SK-N-SH (cell line): ENCODE measurements around the gene SCN4B. TPM values are rescaled to one million over a fixed set of nuclear protein-coding genes. Genes with fewer than 3 reads are reported as not detected.

Experiments used
- CTCF ChIA-PET: fragments of 300-600, 350-600 bp; formaldehyde crosslinking; extraction: SDS; loops from one replicate; lab custom pipeline; 2021; lab: Yijun Ruan, JAX
- POLR2A ChIA-PET: fragments of 350-600 bp; sonication (Branson Sonifier 250); formaldehyde crosslinking; extraction: SDS; loops from one replicate; lab custom pipeline; 2020; ENCODE audit warnings: antibody characterized with exemption, inconsistent platforms; lab: Yijun Ruan, JAX
- DNase-seq: peaks from one replicate; pipeline ENCODE4 v3.0.0; 2012
- H2AFZ ChIP-seq: fragments of 200-600 bp; sonication (generic); 2 replicates; pipeline ENCODE4 v1.8.1; 2016; ENCODE audit warnings: antibody characterized with exemption, mild to moderate bottlenecking, low read depth
- H3F3A ChIP-seq: fragments of 200-600 bp; sonication (generic); replicated peaks from 2 replicates; pipeline ENCODE3; 2016; ENCODE audit warnings: antibody characterized with exemption, mild to moderate bottlenecking; ENCODE audit not compliant: insufficient read depth
- H3K27ac ChIP-seq, 2 experiments: fragments of 200-500 bp in 1 of 2; fragments of 200-600 bp in 1 of 2; sonication (Bioruptor generic) in 1 of 2; sonication (generic), shearing (Covaris generic) in 1 of 2; 2 replicates each; pipeline versions ENCODE4 v1.5.1 to v1.6.1; 2014 to 2016; ENCODE audit warnings: low read depth in 2 of 2, inconsistent platforms in 1 of 2, low read length in 1 of 2, mild to moderate bottlenecking in 1 of 2, mixed read lengths in 1 of 2
- H3K27me3 ChIP-seq: fragments of 200-600 bp; sonication (generic), shearing (Covaris generic); 2 replicates; pipeline ENCODE4 v1.6.1; 2016; ENCODE audit warnings: mixed run types; ENCODE audit not compliant: insufficient read depth
- H3K36me3 ChIP-seq, 2 experiments: fragments of 200-500 bp in 1 of 2; fragments of 200-600 bp in 1 of 2; sonication (Bioruptor generic) in 1 of 2; sonication (generic) in 1 of 2; replicated peaks in 1 of 2; 2 replicates each; pipeline versions ENCODE3 to v1.5.1; 2014 to 2016; ENCODE audit warnings: low read length in 1 of 2, mild to moderate bottlenecking in 1 of 2; ENCODE audit not compliant: insufficient read depth in 2 of 2, control insufficient read depth in 1 of 2
- H3K4me1 ChIP-seq, 2 experiments: fragments of 200-500 bp in 1 of 2; fragments of 200-600 bp in 1 of 2; sonication (Bioruptor generic) in 1 of 2; sonication (generic), shearing (Covaris generic) in 1 of 2; 2 replicates each; pipeline versions ENCODE4 v1.5.1 to v1.6.1; 2014 to 2016; ENCODE audit warnings: low read depth in 1 of 2, low read length in 1 of 2, mixed run types in 1 of 2; ENCODE audit not compliant: insufficient read depth in 2 of 2, control insufficient read depth in 1 of 2
- H3K4me2 ChIP-seq: fragments of 200-600 bp; sonication (generic), shearing (Covaris generic); 2 replicates; pipeline ENCODE4 v1.6.1; 2017; ENCODE audit warnings: mixed run types
- H3K4me3 ChIP-seq, 2 experiments: fragments of 200-500 bp in 1 of 2; fragments of 200-600 bp in 1 of 2; sonication (Bioruptor generic) in 1 of 2; sonication (generic), shearing (Covaris generic) in 1 of 2; 2 replicates each; pipeline versions ENCODE4 v1.5.1 to v1.8.1; 2014 to 2016; ENCODE audit warnings: low read depth in 2 of 2, inconsistent platforms in 1 of 2, low read length in 1 of 2, mild to moderate bottlenecking in 1 of 2, mixed read lengths in 1 of 2, moderate library complexity in 1 of 2
- H3K79me2 ChIP-seq: fragments of 200-600 bp; sonication (generic); 2 replicates; pipeline ENCODE4 v1.8.1; 2017; ENCODE audit warnings: mild to moderate bottlenecking; ENCODE audit not compliant: insufficient read depth
- H3K9ac ChIP-seq: fragments of 200-600 bp; sonication (generic); 2 replicates; pipeline ENCODE4 v1.6.1; 2017; ENCODE audit warnings: mixed run types
- H3K9me2 ChIP-seq: fragments of 200-600 bp; sonication (generic); 2 replicates; pipeline ENCODE4 v1.6.1; 2017; ENCODE audit warnings: mixed run types
- H3K9me3 ChIP-seq: fragments of 200-600 bp; sonication (generic); 2 replicates; pipeline ENCODE4 v1.6.1; 2017; ENCODE audit warnings: mixed run types, mild to moderate bottlenecking, moderate library complexity
- H4K20me1 ChIP-seq: fragments of 200-600 bp; sonication (generic); 2 replicates; pipeline ENCODE4 v1.6.1; 2017; ENCODE audit warnings: mild to moderate bottlenecking, mixed run types; ENCODE audit not compliant: insufficient read depth
- EZH2phosphoT487 ChIP-seq: fragments of 200-600 bp; sonication (generic); IDR thresholded peaks from 2 replicates; pipeline ENCODE4 v1.6.1; 2017; ENCODE audit warnings: low read depth, mixed run types, mild to moderate bottlenecking, antibody characterized with exemption, moderate library complexity, borderline replicate concordance
- FOXM1 ChIP-seq: IDR thresholded peaks from 2 replicates; pipeline ENCODE4 v1.4.0; 2012; ENCODE audit warnings: low read depth, mild to moderate bottlenecking
- GATA2 ChIP-seq: sonication (generic); formaldehyde crosslinking; IDR thresholded peaks from 2 replicates; pipeline ENCODE4 v1.5.0; 2020; ENCODE audit warnings: mild to moderate bottlenecking, missing genetic modification reagents
- NFIC ChIP-seq: IDR thresholded peaks from 2 replicates; pipeline ENCODE4 v1.4.0; 2012; ENCODE audit warnings: borderline replicate concordance
- NRF1 ChIP-seq: IDR thresholded peaks from 2 replicates; pipeline ENCODE4 v1.6.1; 2012; ENCODE audit warnings: low read depth, mild to moderate bottlenecking, low read length
- PBX3 ChIP-seq: IDR thresholded peaks from 2 replicates; pipeline ENCODE4; 2012
- POLR2AphosphoS5 ChIP-seq: IDR thresholded peaks from 2 replicates; pipeline ENCODE4 v1.6.1; 2012; ENCODE audit warnings: low read depth, low read length
- RCOR1 ChIP-seq: fragments of 150-350 bp; IDR thresholded peaks from 2 replicates; pipeline ENCODE4 v1.6.1; 2017; ENCODE audit warnings: antibody characterized with exemption, low read length
- REST ChIP-seq: IDR thresholded peaks from 2 replicates; pipeline ENCODE4 v1.6.1; 2012; ENCODE audit warnings: mild to moderate bottlenecking, low read depth, low read length, moderate library complexity
- SMC3 ChIP-seq: IDR thresholded peaks from 2 replicates; pipeline ENCODE4 v1.6.1; 2012; ENCODE audit warnings: low read depth, low read length, improper control_type of control experiment
- TAF1 ChIP-seq: IDR thresholded peaks from 2 replicates; pipeline ENCODE4 v1.6.1; 2012; ENCODE audit warnings: low read depth, mild to moderate bottlenecking, low read length, moderate library complexity, borderline replicate concordance
- TCF12 ChIP-seq: IDR thresholded peaks from 2 replicates; pipeline ENCODE4 v1.4.0; 2012
- TEAD4 ChIP-seq: IDR thresholded peaks from 2 replicates; pipeline ENCODE4 v1.4.0; 2012; ENCODE audit warnings: mild to moderate bottlenecking, borderline replicate concordance; ENCODE audit not compliant: insufficient read depth
- WGBS: methylation state at CpG from one replicate; pipeline ENCODE4 v1.1.6; 2017; ENCODE audit warnings: low lambda C conversion rate; 5-methylcytosine and 5-hydroxymethylcytosine counted together
- polyA plus RNA-seq, 3 experiments: library from polyadenylated mRNA; depleted of rRNA; stranded (reverse); fragments of >200 nt; gene quantifications; 2 replicates each; pipeline ENCODE4 v1.2.3, GENCODE V29; 2012
- TF ChIP-seq, protein P1 (sequence below): fragments of 200-600 bp; sonication (generic); IDR thresholded peaks from 2 replicates; pipeline ENCODE4 v1.6.1; 2017; ENCODE audit warnings: antibody characterized with exemption, mild to moderate bottlenecking, moderate library complexity
- TF ChIP-seq, protein P2 (sequence below): fragments of 150-350 bp; IDR thresholded peaks from 2 replicates; pipeline ENCODE4 v1.6.1; 2017; ENCODE audit warnings: antibody characterized with exemption, low read length, low read depth, borderline replicate concordance
- TF ChIP-seq, protein P3 (sequence below): IDR thresholded peaks from 2 replicates; pipeline ENCODE4 v1.4.0; 2012; ENCODE audit warnings: low read depth, borderline replicate concordance

The SCN4B gene
- polyA plus RNA-seq, 1 of the 3 experiments (the other 2 are of a cell fraction) = 1.2 TPM

GRCh38 chr11:118136341-118136740, 16.3 kb downstream of the SCN4B start:
- Histone ChIP-seq H3K79me2 (no peaks in the 10 kb centered on the region), H3K4me1 (no peaks in the 10 kb centered on the region), H3K27ac (no peak overlapping the region), H4K20me1 (no peaks in the 10 kb centered on the region), H3K9me3 (no peaks in the 10 kb centered on the region), H3K9me2 (no peaks in the 10 kb centered on the region), H3K27me3 (peaks cover 40% of the 10 kb centered on the region), H3K9ac (no peak overlapping the region), H3F3A (no peaks in the 10 kb centered on the region), H2AFZ (no peak overlapping the region), H3K4me3 (no peak overlapping the region), H3K4me2 (no peak overlapping the region), H3K36me3 (no peaks in the 10 kb centered on the region)
- DNase-seq = no peak
- TF ChIP-seq, protein P1, sequence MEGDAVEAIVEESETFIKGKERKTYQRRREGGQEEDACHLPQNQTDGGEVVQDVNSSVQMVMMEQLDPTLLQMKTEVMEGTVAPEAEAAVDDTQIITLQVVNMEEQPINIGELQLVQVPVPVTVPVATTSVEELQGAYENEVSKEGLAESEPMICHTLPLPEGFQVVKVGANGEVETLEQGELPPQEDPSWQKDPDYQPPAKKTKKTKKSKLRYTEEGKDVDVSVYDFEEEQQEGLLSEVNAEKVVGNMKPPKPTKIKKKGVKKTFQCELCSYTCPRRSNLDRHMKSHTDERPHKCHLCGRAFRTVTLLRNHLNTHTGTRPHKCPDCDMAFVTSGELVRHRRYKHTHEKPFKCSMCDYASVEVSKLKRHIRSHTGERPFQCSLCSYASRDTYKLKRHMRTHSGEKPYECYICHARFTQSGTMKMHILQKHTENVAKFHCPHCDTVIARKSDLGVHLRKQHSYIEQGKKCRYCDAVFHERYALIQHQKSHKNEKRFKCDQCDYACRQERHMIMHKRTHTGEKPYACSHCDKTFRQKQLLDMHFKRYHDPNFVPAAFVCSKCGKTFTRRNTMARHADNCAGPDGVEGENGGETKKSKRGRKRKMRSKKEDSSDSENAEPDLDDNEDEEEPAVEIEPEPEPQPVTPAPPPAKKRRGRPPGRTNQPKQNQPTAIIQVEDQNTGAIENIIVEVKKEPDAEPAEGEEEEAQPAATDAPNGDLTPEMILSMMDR = no peak
- TF ChIP-seq EZH2phosphoT487 = no peak
- TF ChIP-seq NFIC = no peak
- no peak for TF ChIP-seq GATA2 (CRISPR knock-in tag)
- TF ChIP-seq NRF1 = no peak
- no peak for TF ChIP-seq FOXM1
- WGBS = 20% methylated on average over 1 of the region's 2 CpGs
- CTCF ChIA-PET = interaction anchor here (1.9 to 15.5 kb wide), 3 partner anchors 20 to 62 kb away, joined by 5 to 246 read pairs (median 10); no protein-coding TSS in a partner anchor
- POLR2A ChIA-PET = no interaction called here

- WGBS = 44% methylated on average over 4 of the region's 5 CpGs
- Histone ChIP-seq H3K4me3 (no peak overlapping the region), H3K79me2 (no peaks in the 10 kb centered on the region), H3K9me2 (no peaks in the 10 kb centered on the region), H3K4me2 (no peak overlapping the region), H3F3A (no peaks in the 10 kb centered on the region), H3K27ac (no peak overlapping the region), H3K36me3 (no peaks in the 10 kb centered on the region), H3K9me3 (no peaks in the 10 kb centered on the region), H2AFZ (no peak overlapping the region), H3K4me1 (no peaks in the 10 kb centered on the region), H3K9ac (no peak overlapping the region), H4K20me1 (no peaks in the 10 kb centered on the region), H3K27me3 (peaks cover 40% of the 10 kb centered on the region)
- POLR2A ChIA-PET = no interaction called here
- CTCF ChIA-PET = interaction anchor here (0.6 to 15.5 kb wide), 4 partner anchors 9 to 36 kb away, joined by 4 to 246 read pairs (median 12); no protein-coding TSS in a partner anchor
- DNase-seq = no peak
- no peak for TF ChIP-seq NFIC
- TF ChIP-seq, protein P2, sequence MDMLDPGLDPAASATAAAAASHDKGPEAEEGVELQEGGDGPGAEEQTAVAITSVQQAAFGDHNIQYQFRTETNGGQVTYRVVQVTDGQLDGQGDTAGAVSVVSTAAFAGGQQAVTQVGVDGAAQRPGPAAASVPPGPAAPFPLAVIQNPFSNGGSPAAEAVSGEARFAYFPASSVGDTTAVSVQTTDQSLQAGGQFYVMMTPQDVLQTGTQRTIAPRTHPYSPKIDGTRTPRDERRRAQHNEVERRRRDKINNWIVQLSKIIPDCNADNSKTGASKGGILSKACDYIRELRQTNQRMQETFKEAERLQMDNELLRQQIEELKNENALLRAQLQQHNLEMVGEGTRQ = no peak
- no peak for TF ChIP-seq TEAD4
- TF ChIP-seq PBX3 = no peak
- no peak for TF ChIP-seq EZH2phosphoT487
- TF ChIP-seq TAF1 = no peak
- TF ChIP-seq, protein P1 = no peak
- TF ChIP-seq POLR2AphosphoS5 = no peak
- TF ChIP-seq TCF12 = no peak
- TF ChIP-seq REST = no peak
- no peak for TF ChIP-seq NRF1
- no peak for TF ChIP-seq SMC3
- TF ChIP-seq, protein P3, sequence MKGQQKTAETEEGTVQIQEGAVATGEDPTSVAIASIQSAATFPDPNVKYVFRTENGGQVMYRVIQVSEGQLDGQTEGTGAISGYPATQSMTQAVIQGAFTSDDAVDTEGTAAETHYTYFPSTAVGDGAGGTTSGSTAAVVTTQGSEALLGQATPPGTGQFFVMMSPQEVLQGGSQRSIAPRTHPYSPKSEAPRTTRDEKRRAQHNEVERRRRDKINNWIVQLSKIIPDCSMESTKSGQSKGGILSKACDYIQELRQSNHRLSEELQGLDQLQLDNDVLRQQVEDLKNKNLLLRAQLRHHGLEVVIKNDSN = no peak
- no peak for TF ChIP-seq RCOR1
These were observed 16.8 kb downstream of the SCN4B start for GRCh38 chr11:118135796-118136165.
